H1 (cell line): Measurements from ENCODE around the gene PPFIBP2. TPM values are rescaled to one million over a fixed set of nuclear protein-coding genes. Genes with fewer than 3 reads are reported as not detected.

Source experiments
- CTCF ChIA-PET: fragments of 300-600 bp; sonication (Branson Sonifier 250); formaldehyde crosslinking; loops from one replicate; lab custom pipeline; 2021; ENCODE audit not compliant: partially characterized antibody; lab: Charles Lee
- POLR2A ChIA-PET: fragments of 300-600 bp; sonication (Branson Sonifier 250); formaldehyde crosslinking; loops from one replicate; lab custom pipeline; 2021; ENCODE audit warnings: inconsistent platforms; ENCODE audit not compliant: partially characterized antibody; lab: Charles Lee
- DNase-seq, 2 experiments: peaks; one replicate each; pipeline versions ENCODE4 v3.0.0 to v3.0.0-alpha.2; 2010 to 2022; ENCODE audit warnings: low spot score in 2 of 2, low read depth in 1 of 2, mixed read lengths in 1 of 2
- FAIRE-seq: peaks from 2 replicates; lab custom pipeline; 2011; peaks lifted over from hg19 to GRCh38; lab: Jason Lieb, UNC
- H2AFZ ChIP-seq: 2 replicates; pipeline ENCODE4 v1.8.1; 2012; ENCODE audit warnings: low read length, inconsistent platforms
- H2AK5ac ChIP-seq: 2 replicates; pipeline ENCODE4 v1.6.1; 2013; ENCODE audit warnings: low read depth, low read length
- H2BK120ac ChIP-seq: replicated peaks from 2 replicates; pipeline ENCODE3; 2013; ENCODE audit warnings: low read depth, low read length, inconsistent platforms
- H2BK12ac ChIP-seq: 2 replicates; pipeline ENCODE4 v1.6.1; 2013; ENCODE audit warnings: low read depth, low read length
- H2BK15ac ChIP-seq: 2 replicates; pipeline ENCODE4 v1.6.1; 2013; ENCODE audit warnings: low read length
- H2BK20ac ChIP-seq: 2 replicates; pipeline ENCODE4 v1.6.1; 2013; ENCODE audit warnings: low read length
- H2BK5ac ChIP-seq: 2 replicates; pipeline ENCODE4 v1.6.1; 2013; ENCODE audit warnings: low read depth, low read length
- H3K14ac ChIP-seq: 2 replicates; pipeline ENCODE4 v1.6.1; 2013; ENCODE audit warnings: inconsistent platforms; ENCODE audit not compliant: insufficient read length
- H3K18ac ChIP-seq: 2 replicates; pipeline ENCODE4 v1.6.1; 2013; ENCODE audit warnings: low read length; ENCODE audit errors: extremely low read depth
- H3K23ac ChIP-seq: 2 replicates; pipeline ENCODE4 v1.6.1; 2013; ENCODE audit warnings: inconsistent platforms; ENCODE audit not compliant: insufficient read length
- H3K23me2 ChIP-seq: 2 replicates; pipeline ENCODE4 v1.6.1; 2013; ENCODE audit warnings: low read depth, low read length
- H3K27ac ChIP-seq: 2 replicates; pipeline ENCODE4 v1.6.1; 2011; ENCODE audit warnings: low read depth, low read length, inconsistent platforms
- H3K27me3 ChIP-seq, 4 experiments: replicated peaks in 1 of 4; 1 replicate in 1 of 4; 2 replicates in 3 of 4; pipeline versions ENCODE4 v1.6.1 to v1.8.1; 2011 to 2013; ENCODE audit warnings: low read length in 3 of 4, mild to moderate bottlenecking in 3 of 4, inconsistent platforms in 2 of 4, mixed read lengths in 2 of 4, moderate library complexity in 1 of 4; ENCODE audit not compliant: control insufficient read depth in 3 of 4, insufficient read depth in 3 of 4; ENCODE audit errors: extremely low read depth in 1 of 4
- H3K36me3 ChIP-seq, 4 experiments: 2 replicates each; pipeline versions ENCODE4 v1.6.1 to v1.8.1; 2011 to 2013; ENCODE audit warnings: mild to moderate bottlenecking in 4 of 4, low read length in 3 of 4, moderate library complexity in 2 of 4, control low read depth in 1 of 4, inconsistent platforms in 1 of 4; ENCODE audit not compliant: insufficient read depth in 4 of 4, control insufficient read depth in 2 of 4
- H3K4ac ChIP-seq: replicated peaks from 2 replicates; pipeline ENCODE3; 2013; ENCODE audit warnings: low read length, low read depth, mixed read lengths, inconsistent platforms; ENCODE audit not compliant: insufficient read length
- H3K4me1 ChIP-seq, 4 experiments: replicated peaks in 1 of 4; 1 replicate in 1 of 4; 2 replicates in 3 of 4; pipeline versions ENCODE4 v1.6.1 to v1.8.1; 2011 to 2013; ENCODE audit warnings: low read length in 3 of 4, inconsistent platforms in 2 of 4, mixed read lengths in 1 of 4; ENCODE audit not compliant: insufficient read depth in 4 of 4, control insufficient read depth in 3 of 4
- H3K4me2 ChIP-seq, 2 experiments: 2 replicates each; pipeline versions ENCODE4 v1.6.1 to v1.8.1; 2011 to 2013; ENCODE audit warnings: low read depth in 2 of 2, low read length in 2 of 2, control low read depth in 1 of 2, inconsistent platforms in 1 of 2, mild to moderate bottlenecking in 1 of 2; ENCODE audit not compliant: insufficient read depth in 1 of 2
- H3K4me3 ChIP-seq, 4 experiments: fragments of 200-600, 300-600 bp in 1 of 4; sonication (generic), shearing (Covaris generic), sonication (Bioruptor Twin) in 1 of 4; 2 replicates each; pipeline versions ENCODE4 v1.5.1 to v1.8.1; 2011 to 2016; ENCODE audit warnings: low read length in 4 of 4, low read depth in 3 of 4, control low read depth in 2 of 4, inconsistent platforms in 2 of 4, mild to moderate bottlenecking in 2 of 4, mixed read lengths in 1 of 4, moderate library complexity in 1 of 4; ENCODE audit not compliant: insufficient read depth in 2 of 4; ENCODE audit errors: extremely low read depth in 1 of 4
- H3K56ac ChIP-seq: replicated peaks from 2 replicates; pipeline ENCODE3; 2013; ENCODE audit warnings: low read depth, mild to moderate bottlenecking, mixed read lengths, low read length, inconsistent platforms; ENCODE audit not compliant: insufficient read length
- H3K79me1 ChIP-seq: 2 replicates; pipeline ENCODE4 v1.6.1; 2013; ENCODE audit warnings: low read depth, low read length, control low read depth
- H3K79me2 ChIP-seq, 2 experiments: 2 replicates each; pipeline versions ENCODE4 v1.6.1 to v1.8.1; 2012 to 2013; ENCODE audit warnings: low read length in 2 of 2, mild to moderate bottlenecking in 2 of 2, inconsistent platforms in 1 of 2; ENCODE audit not compliant: insufficient read depth in 2 of 2, control insufficient read depth in 1 of 2
- H3K9ac ChIP-seq, 4 experiments: replicated peaks in 1 of 4; 1 replicate in 1 of 4; 2 replicates in 3 of 4; pipeline versions ENCODE4 v1.6.1 to v1.8.1; 2011 to 2013; ENCODE audit warnings: low read depth in 3 of 4, low read length in 3 of 4, control low read depth in 2 of 4, mild to moderate bottlenecking in 2 of 4, moderate library complexity in 2 of 4, inconsistent platforms in 1 of 4; ENCODE audit errors: extremely low read depth in 1 of 4
- H3K9me3 ChIP-seq, 2 experiments: 2 replicates each; pipeline versions ENCODE4 v1.6.1 to v1.8.1; 2012 to 2013; ENCODE audit warnings: mild to moderate bottlenecking in 2 of 2, moderate library complexity in 2 of 2, control low read depth in 1 of 2, inconsistent platforms in 1 of 2, low read depth in 1 of 2, low read length in 1 of 2, mixed read lengths in 1 of 2; ENCODE audit not compliant: insufficient read depth in 2 of 2
- H4K20me1 ChIP-seq, 2 experiments: replicated peaks in 1 of 2; 2 replicates each; pipeline versions ENCODE3 to v1.8.1; 2011 to 2013; ENCODE audit warnings: inconsistent platforms in 2 of 2, low read length in 2 of 2, mild to moderate bottlenecking in 1 of 2; ENCODE audit not compliant: insufficient read depth in 2 of 2, control insufficient read depth in 1 of 2
- H4K5ac ChIP-seq: 2 replicates; pipeline ENCODE4 v1.6.1; 2013; ENCODE audit warnings: low read length, low read depth, mixed read lengths, inconsistent platforms; ENCODE audit not compliant: insufficient read length
- H4K8ac ChIP-seq: 2 replicates; pipeline ENCODE4 v1.8.0; 2013; ENCODE audit warnings: mild to moderate bottlenecking, moderate library complexity, low read length, inconsistent platforms; ENCODE audit not compliant: insufficient read depth; ENCODE audit errors: extremely low read depth
- H4K91ac ChIP-seq: replicated peaks from 2 replicates; pipeline ENCODE3; 2013; ENCODE audit warnings: low read length, mixed read lengths, inconsistent platforms; ENCODE audit not compliant: insufficient read length
- CHD2 ChIP-seq: IDR thresholded peaks from 2 replicates; pipeline ENCODE4 v1.6.1; 2012; ENCODE audit warnings: low read length, improper control_type of control experiment
- CTBP2 ChIP-seq: IDR thresholded peaks from 2 replicates; pipeline ENCODE4 v1.7.0; 2011; ENCODE audit warnings: borderline replicate concordance, mild to moderate bottlenecking, moderate library complexity, mixed read lengths, low read length; ENCODE audit not compliant: insufficient read depth, insufficient read length
- EGR1 ChIP-seq: IDR thresholded peaks from 2 replicates; pipeline ENCODE4 v1.6.1; 2011; ENCODE audit warnings: low read depth, low read length, borderline replicate concordance
- EP300 ChIP-seq, 2 experiments: IDR thresholded peaks; 1 replicate in 1 of 2; 2 replicates in 1 of 2; pipeline ENCODE4 v1.6.1; 2011 to 2012; ENCODE audit warnings: low read depth in 2 of 2, low read length in 2 of 2, mild to moderate bottlenecking in 2 of 2, borderline replicate concordance in 1 of 2, inconsistent platforms in 1 of 2, moderate library complexity in 1 of 2
- GABPA ChIP-seq: IDR thresholded peaks from 2 replicates; pipeline ENCODE4 v1.6.1; 2011; ENCODE audit warnings: mild to moderate bottlenecking, low read length, moderate library complexity, borderline replicate concordance; ENCODE audit not compliant: insufficient read depth
- GTF2F1 ChIP-seq: IDR thresholded peaks from 2 replicates; pipeline ENCODE4 v1.6.1; 2012; ENCODE audit warnings: low read depth, low read length, improper control_type of control experiment, borderline replicate concordance
- HDAC6 ChIP-seq: IDR thresholded peaks from one replicate; pipeline ENCODE4 v1.7.1; 2012; ENCODE audit warnings: low read depth, mild to moderate bottlenecking, inconsistent platforms, low read length, moderate library complexity
- KDM5A ChIP-seq: fragments of 200-600 bp; IDR thresholded peaks from 2 replicates; pipeline ENCODE4 v1.7.1; 2012; ENCODE audit warnings: mild to moderate bottlenecking, low read length, inconsistent platforms, mixed read lengths
- NRF1 ChIP-seq: IDR thresholded peaks from 2 replicates; pipeline ENCODE4 v1.6.1; 2011; ENCODE audit warnings: mild to moderate bottlenecking, low read depth, low read length, improper control_type of control experiment
- PHF8 ChIP-seq: fragments of 200-600 bp; sonication (generic); conservative IDR thresholded peaks from 2 replicates; pipeline ENCODE4 v1.7.1; 2012; ENCODE audit warnings: low read depth, mild to moderate bottlenecking, inconsistent platforms, low read length, moderate library complexity
- POU5F1 ChIP-seq: IDR thresholded peaks from 2 replicates; pipeline ENCODE4 v1.6.1; 2011; ENCODE audit warnings: low read depth, mild to moderate bottlenecking, low read length, moderate library complexity
- RAD21 ChIP-seq, 2 experiments: IDR thresholded peaks in 1 of 2; conservative IDR thresholded peaks in 1 of 2; 2 replicates each; pipeline ENCODE4 v1.6.1; 2011; ENCODE audit warnings: low read depth in 2 of 2, low read length in 2 of 2, improper control_type of control experiment in 1 of 2, inconsistent platforms in 1 of 2, mild to moderate bottlenecking in 1 of 2, moderate library complexity in 1 of 2
- RBBP5 ChIP-seq: IDR thresholded peaks from 2 replicates; pipeline ENCODE4 v1.7.1; 2012; ENCODE audit warnings: low read depth, mild to moderate bottlenecking, inconsistent platforms, low read length, moderate library complexity, borderline replicate concordance
- TBP ChIP-seq: IDR thresholded peaks from 2 replicates; pipeline ENCODE4 v1.6.1; 2011; ENCODE audit warnings: low read depth, low read length, improper control_type of control experiment
- WGBS, 2 experiments: shearing (Covaris generic) in 1 of 2; methylation state at CpG; one replicate each; pipeline versions ENCODE4 v1.1.6 to v1.1.7; 2013 to 2015; ENCODE audit warnings: low lambda C conversion rate in 2 of 2, mixed read lengths in 2 of 2, inconsistent platforms in 1 of 2, low coverage in 1 of 2, missing lambda C conversion rate in 1 of 2; ENCODE audit not compliant: insufficient replicate concordance in 2 of 2, insufficient coverage in 1 of 2, insufficient read length in 1 of 2; ENCODE audit errors: extremely low coverage in 1 of 2, missing lambda C conversion rate in 1 of 2; 5-methylcytosine and 5-hydroxymethylcytosine counted together
- polyA plus RNA-seq, 7 experiments: library from polyadenylated mRNA; depleted of rRNA in 3 of 7; stranded (reverse) in 5 of 7; unstranded in 2 of 7; fragments of >200 nt in 5 of 7; fragments of 200-250 nt in 2 of 7; gene quantifications; 1 replicate in 5 of 7; 2 replicates in 1 of 7; 4 replicates in 1 of 7; pipeline versions ENCODE4 v1.2.1 to v1.2.3, GENCODE V29; 2011 to 2013; ENCODE audit warnings: missing spikeins in 2 of 7, mixed read lengths in 2 of 7
- total RNA-seq: library from RNA; stranded (reverse); fragmentation: NEBNext Ultra II Directional; extraction: Animal tissue kit (Norgen Biotek cat#: 25700); gene quantifications from 2 replicates; pipeline ENCODE4 v1.2.1, GENCODE V29; 2021

Gene PPFIBP2
- total and polyA plus RNA-seq, 2 of the 8 experiments (the other 6 are each of a cell fraction or from before 2014, with no cell fraction given): 5.5 to 9.8 TPM

DNA sequence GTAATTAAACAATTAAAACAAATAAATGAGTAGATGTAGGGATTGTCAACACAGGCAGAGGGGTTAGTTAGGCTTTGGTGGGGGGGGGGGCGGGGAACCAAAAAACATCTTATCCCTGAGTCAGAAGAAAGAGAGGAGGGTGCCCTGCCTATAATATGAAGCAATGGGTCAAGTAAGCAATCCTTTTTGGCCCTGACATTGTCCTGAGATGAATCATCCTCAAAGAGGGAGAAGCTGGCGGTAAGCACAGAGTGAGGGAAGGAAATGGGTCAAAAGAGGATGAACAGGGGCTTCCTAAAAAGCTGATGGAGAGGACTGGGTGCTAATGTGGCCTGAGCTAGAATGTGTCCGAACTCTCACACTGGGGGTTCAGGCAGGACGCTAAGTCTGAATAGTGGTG lies 23.7 kb upstream of the PPFIBP2 start:
- H2BK20ac ChIP-seq: no peak overlapping the region
- H2BK15ac ChIP-seq: no peak overlapping the region
- no peak overlapping the region for H2BK120ac ChIP-seq
- H3K9me3 ChIP-seq: no peaks in the 10 kb centered on the region
- no peaks in the 10 kb centered on the region for H3K27me3 ChIP-seq
- DNase-seq: no peak
- no peak overlapping the region for H3K18ac ChIP-seq
- CTCF ChIA-PET: interaction anchor here (0.7 to 2.7 kb wide), 8 partner anchors 11 to 677 kb away, joined by 3 to 8 read pairs (median 3); partner anchors contain the start of gene PPFIBP2
- H3K4me1 ChIP-seq: peaks cover 0 to 8% (median 2%) of the 10 kb centered on the region in 4 experiments; a peak in 3 of 7 replicates
- H2BK12ac ChIP-seq: no peak overlapping the region
- no peak overlapping the region for H4K91ac ChIP-seq
- no peaks in the 10 kb centered on the region for H3K36me3 ChIP-seq
- H2AK5ac ChIP-seq: no peak overlapping the region; the same call in 1 of the 2 replicates
- no peaks in the 10 kb centered on the region for H3K79me2 ChIP-seq
- H4K8ac ChIP-seq: no peak overlapping the region
- H3K4me2 ChIP-seq: no peak overlapping the region
- no peaks in the 10 kb centered on the region for H3K23me2 ChIP-seq
- H3K79me1 ChIP-seq: no peaks in the 10 kb centered on the region
- no peak overlapping the region for H3K4me3 ChIP-seq
- no peak overlapping the region for H3K56ac ChIP-seq
- no peak overlapping the region for H3K9ac ChIP-seq
- no peak overlapping the region for H2BK5ac ChIP-seq
- H3K27ac ChIP-seq: no peak overlapping the region
- H2AFZ ChIP-seq: no peak overlapping the region
- H4K20me1 ChIP-seq: no peaks in the 10 kb centered on the region
- H3K14ac ChIP-seq: no peak overlapping the region
- FAIRE-seq: no peak
- H4K5ac ChIP-seq: no peak overlapping the region
- H3K4ac ChIP-seq: no peak overlapping the region
- no peak overlapping the region for H3K23ac ChIP-seq
- 84% methylated on average over 3 of the region's 4 CpGs; no CpG with 5 or more reads in 1 of the 2 experiments for WGBS, 2 experiments
- POLR2A ChIA-PET: interaction anchor here (0.8 to 1.9 kb wide), 2 partner anchors 9 to 20 kb away, joined by 3 to 4 read pairs; no protein-coding TSS in a partner anchor
- TF ChIP-seq RBBP5 (no peak), TBP (no peak), NRF1 (no peak), KDM5A (no peak), EGR1 (no peak), HDAC6 (no peak), CHD2 (no peak), EP300 (IDR thresholded peaks at IDR 0.05; ENCODE audit: borderline replicate concordance in 1 of 2, low read depth in 2 of 2, low read length in 2 of 2) (no peak), GABPA (no peak), POU5F1 (no peak), RAD21 (IDR thresholded peaks at IDR 0.05 in 1 of 2, conservative IDR thresholded peaks at IDR 0.05 in 1 of 2; ENCODE audit: low read depth in 2 of 2, low read length in 2 of 2) (no peak), GTF2F1 (no peak), PHF8 (no peak), CTBP2 (no peak)
